HepG2 (cell line): ENCODE results near the gene ARHGEF3.

Experiments used
- CTCF ChIP-seq: sonication (generic); formaldehyde crosslinking; IDR thresholded peaks from 2 replicates; pipeline ENCODE4 v1.5.0; 2020; ENCODE audit warnings: mild to moderate bottlenecking, missing genetic modification reagents, moderate library complexity
- MAX ChIP-seq: IDR thresholded peaks from 2 replicates; pipeline ENCODE4 v1.6.1; 2012; ENCODE audit warnings: inconsistent platforms
- PATZ1 ChIP-seq: sonication (generic); formaldehyde crosslinking; IDR thresholded peaks from 2 replicates; pipeline ENCODE4 v1.4.0; 2020; ENCODE audit warnings: missing genetic modification reagents
- ZNF10 ChIP-seq: sonication (generic); formaldehyde crosslinking; IDR thresholded peaks from 2 replicates; pipeline ENCODE4 v1.4.0; 2020; ENCODE audit warnings: mild to moderate bottlenecking, low read depth, missing genetic modification reagents, borderline replicate concordance
- ZNF263 ChIP-seq: sonication (generic); formaldehyde crosslinking; IDR thresholded peaks from 2 replicates; pipeline ENCODE4 v1.4.0; 2020; ENCODE audit warnings: missing genetic modification reagents
- ZNF274 ChIP-seq: sonication (generic); formaldehyde crosslinking; IDR thresholded peaks from 2 replicates; pipeline ENCODE4 v1.5.1; 2020; ENCODE audit warnings: mild to moderate bottlenecking, missing genetic modification reagents
- TF ChIP-seq, protein P1 (sequence below): sonication (generic); formaldehyde crosslinking; IDR thresholded peaks from 2 replicates; pipeline ENCODE4 v1.5.0; 2020; ENCODE audit warnings: missing genetic modification reagents

DNA sequence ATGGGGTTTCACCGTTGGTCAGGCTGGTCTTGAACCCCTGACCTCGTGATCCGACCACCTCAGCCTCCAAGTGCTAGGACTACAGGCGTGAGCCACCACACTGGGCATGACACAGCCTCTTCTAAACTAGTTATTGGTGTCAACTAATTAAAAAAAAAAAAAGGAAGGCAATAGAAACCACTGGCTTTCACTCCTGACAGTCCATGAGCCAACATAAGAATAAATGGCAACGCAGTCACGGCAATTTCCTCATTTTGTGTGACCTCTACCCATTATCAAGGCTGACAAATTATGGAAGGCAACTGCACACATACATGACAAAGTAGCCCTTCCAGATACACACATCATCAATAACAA, 5.9 kb downstream of the ARHGEF3 start:
- TF ChIP-seq ZNF274 (CRISPR knock-in tag) (no peak), CTCF (CRISPR knock-in tag) (no peak), ZNF10 (CRISPR knock-in tag) (no peak), ZNF263 (CRISPR knock-in tag) (no peak), MAX (no peak), PATZ1 (CRISPR knock-in tag) (no peak)
- TF ChIP-seq, protein P1, sequence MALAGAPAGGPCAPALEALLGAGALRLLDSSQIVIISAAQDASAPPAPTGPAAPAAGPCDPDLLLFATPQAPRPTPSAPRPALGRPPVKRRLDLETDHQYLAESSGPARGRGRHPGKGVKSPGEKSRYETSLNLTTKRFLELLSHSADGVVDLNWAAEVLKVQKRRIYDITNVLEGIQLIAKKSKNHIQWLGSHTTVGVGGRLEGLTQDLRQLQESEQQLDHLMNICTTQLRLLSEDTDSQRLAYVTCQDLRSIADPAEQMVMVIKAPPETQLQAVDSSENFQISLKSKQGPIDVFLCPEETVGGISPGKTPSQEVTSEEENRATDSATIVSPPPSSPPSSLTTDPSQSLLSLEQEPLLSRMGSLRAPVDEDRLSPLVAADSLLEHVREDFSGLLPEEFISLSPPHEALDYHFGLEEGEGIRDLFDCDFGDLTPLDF (CRISPR knock-in tag), result no peak
